Suppressor macrophage (primary cell): Measurements from ENCODE around the gene CADM2.
A peak's percentile ranks its signal among the peaks of the same experiment; 100 is the strongest.

Source experiments
- DNase-seq, 4 experiments: peaks; one replicate each; pipeline ENCODE4 v3.0.0-alpha.2; 2020 to 2022

Gene CADM2

GRCh38 chr3:85342915-85343314 is 384.1 kb downstream of the CADM2 start:
- DNase-seq = peak in 3 of 4 experiments; percentile 3 to 27 (median 15)

DNA sequence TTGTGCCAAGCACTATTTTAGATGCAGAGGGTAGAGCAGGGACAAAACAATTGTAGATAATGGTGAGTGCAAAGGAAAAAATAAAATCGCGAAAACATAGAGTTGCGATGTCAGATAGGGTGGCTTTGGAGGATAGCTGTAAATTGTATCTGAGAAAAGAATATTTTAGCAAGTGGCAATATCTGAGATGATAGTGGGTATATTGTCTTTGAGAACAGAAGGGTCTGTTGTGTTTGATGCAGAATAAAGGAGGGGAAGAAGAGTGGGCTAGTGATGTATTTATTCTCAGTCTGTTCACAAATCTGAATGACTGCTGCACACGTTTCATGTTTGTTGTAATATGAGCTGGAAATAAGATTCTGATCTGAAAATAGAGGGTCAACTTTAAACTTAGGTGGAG is 396.8 kb downstream of the CADM2 start:
- DNase-seq = no peak

DNA sequence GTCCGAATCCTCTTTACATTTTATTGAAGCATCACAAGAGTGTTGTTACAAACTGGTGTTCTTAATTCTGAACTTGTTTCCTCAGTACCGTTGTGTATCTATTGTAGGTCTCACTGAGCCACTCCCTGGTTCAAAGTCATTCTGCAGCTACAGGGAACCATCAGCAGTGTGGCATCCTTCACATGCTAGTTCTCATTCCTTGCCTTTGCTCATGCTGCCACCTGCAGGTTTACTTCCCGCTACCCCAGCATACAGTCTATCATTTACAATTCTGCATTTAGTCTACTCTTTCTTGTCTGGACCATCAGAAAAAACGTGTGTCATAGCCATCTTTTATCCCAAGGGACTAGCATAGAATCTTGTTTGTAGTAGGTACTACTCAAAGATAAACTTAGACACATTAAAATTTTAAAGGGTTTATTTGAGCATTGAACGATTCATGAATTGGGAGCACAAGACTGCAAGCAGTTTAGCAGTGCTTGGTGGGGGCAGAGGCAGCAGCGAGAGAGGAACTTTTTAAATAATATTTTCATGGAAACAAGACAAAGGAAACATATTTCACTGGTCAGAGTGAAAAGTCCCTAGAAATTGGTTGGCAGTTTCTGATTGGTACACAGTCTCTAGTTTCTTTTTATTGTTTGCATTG is 402.1 kb downstream of the CADM2 start:
- peak; percentile 4 to 29 (median 11) for DNase-seq

- DNase-seq = no peak
Measured at GRCh38 chr3:85364296-85364909, 405.6 kb downstream of the CADM2 start.

- DNase-seq = no peak
Measured at GRCh38 chr3:85370341-85370740, 411.6 kb downstream of the CADM2 start.

GRCh38 chr3:85376131-85376530 is 417.3 kb downstream of the CADM2 start:
- DNase-seq = no peak

- DNase-seq = no peak
Measured at GRCh38 chr3:85377115-85377514, 418.3 kb downstream of the CADM2 start.

GRCh38 chr3:85384372-85384771 is 425.6 kb downstream of the CADM2 start:
- DNase-seq = no peak

DNA sequence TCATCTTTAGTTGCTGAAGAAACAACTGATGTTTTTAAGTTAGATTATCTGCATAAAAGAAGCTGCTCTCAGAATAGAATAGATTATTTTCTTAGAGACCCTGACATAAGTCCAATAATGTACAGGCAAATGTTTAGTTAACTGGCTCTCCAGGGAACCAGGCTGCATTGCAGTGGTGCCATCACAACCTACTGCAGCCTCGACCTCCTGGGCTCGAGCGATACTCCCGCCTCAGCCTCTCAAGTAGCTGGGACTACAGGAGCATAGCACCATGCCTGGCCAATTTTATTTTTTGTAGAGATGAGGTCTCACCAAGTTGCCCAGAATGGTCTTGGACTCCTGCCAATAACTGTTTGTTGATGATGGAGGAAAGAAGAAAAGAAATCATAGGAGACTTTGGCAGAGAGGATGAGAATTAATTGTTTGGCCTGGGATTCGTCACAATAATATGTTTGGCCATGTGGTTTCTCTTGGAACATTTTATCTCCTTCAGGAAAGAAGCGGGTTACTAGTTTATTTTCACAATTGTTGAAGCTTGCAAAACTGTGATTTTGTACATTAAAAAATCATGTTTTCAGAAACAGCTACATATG is 429.2 kb downstream of the CADM2 start:
- no peak for DNase-seq

- DNase-seq = no peak
Measured at GRCh38 chr3:85394424-85394823, 435.6 kb downstream of the CADM2 start.

- no peak for DNase-seq
Measured at GRCh38 chr3:85397434-85397833, 438.6 kb downstream of the CADM2 start.

GRCh38 chr3:85426121-85426520 is 467.3 kb downstream of the CADM2 start:
- no peak for DNase-seq

DNA sequence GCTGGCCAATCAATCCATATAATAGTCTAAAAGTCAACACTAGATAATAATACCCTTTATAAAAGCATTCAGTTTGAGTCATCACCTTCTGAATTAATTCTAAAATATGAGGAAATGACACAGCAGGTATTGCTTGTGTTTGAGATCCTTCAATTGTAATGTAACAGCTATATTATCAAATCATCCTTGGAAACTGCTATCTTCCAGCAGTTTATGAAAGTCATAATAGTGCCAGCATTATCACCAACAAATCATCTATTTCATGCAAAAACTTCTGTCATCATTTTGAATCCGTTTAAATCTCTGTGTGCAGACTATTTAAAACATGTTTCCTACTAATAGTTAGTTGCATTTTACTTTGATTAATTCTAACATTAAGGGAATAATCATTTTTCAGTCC is 468.7 kb downstream of the CADM2 start:
- no peak for DNase-seq

- no peak for DNase-seq
Measured at GRCh38 chr3:85432081-85432480, 473.3 kb downstream of the CADM2 start.

- DNase-seq = no peak
Measured at GRCh38 chr3:85433319-85433718, 474.5 kb downstream of the CADM2 start.

DNA sequence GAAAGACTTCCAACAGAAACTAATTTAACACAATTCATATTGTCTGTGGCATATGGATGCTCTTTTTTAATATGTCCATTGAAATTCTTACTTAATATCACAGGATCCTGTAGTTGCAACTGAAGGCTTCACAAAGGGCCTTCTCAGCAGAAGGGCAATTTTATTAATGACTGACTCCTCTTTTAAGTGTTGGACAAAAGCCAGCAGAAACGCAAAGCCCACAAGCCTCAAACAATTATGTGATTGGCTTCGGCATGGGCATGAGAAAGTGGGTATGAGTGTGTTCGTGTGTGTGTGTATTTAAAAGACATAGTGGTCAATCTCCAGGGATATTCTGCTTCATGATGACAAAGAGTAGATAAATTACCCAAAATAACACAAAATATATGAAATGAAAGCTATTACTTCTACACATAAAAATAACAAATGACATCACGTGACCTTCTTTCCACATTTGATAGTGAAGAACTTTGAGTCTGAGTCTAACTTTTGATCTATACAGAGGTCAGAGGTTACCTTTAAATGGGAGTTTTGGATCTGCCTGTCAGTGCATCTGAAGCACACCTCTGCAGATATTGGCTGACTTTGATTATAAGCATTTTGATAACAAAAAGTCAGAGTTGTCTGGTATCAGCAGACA is 496.9 kb downstream of the CADM2 start:
- no peak for DNase-seq

- no peak for DNase-seq
Measured at GRCh38 chr3:85474241-85474640, 515.5 kb downstream of the CADM2 start.

DNA sequence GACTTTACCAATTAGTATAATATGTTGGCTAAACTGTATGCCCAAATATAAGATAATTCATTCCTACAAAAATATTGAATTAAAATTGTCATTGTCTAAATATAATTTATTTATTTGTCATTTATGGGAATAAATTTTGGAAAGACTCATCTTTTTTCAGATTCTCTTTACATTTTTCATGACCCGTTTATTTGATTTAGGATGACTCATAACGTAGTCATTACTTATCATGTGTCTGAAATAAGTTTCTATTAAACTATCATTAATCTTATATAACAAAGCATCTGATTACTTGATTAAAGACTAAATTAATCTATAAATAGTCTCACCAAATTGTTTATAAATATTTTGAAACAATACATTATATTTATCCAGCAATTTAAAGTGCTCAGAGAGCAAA is 516.6 kb downstream of the CADM2 start:
- DNase-seq = no peak

DNA sequence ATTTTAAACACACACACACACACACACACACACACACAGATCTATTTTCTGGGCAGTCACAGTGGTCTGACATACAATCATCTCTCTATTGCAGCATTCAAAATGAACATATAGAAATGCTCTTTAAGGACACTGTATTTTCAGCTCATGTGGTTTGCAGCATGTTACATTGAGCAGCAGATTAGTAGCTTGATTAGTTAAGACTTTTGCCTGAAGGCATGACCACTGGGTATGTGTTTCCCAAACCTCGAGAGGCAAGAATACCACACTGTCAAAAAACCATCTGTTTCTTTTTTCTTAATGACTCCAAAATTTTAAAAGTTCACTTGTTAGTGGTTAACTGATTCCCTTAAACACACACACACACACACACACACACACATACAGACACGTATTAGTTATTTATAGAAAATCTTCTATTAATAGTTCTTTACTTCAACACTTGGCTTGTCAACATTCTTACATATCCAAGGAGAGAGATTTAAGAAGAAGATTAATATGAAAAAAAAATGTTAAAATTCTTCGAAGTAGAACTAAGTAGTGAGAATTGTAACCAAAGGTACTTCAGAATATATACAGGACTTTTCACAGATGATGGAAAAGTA is 518.2 kb downstream of the CADM2 start:
- no peak for DNase-seq

- no peak for DNase-seq
Measured at GRCh38 chr3:85481411-85482212, 522.8 kb downstream of the CADM2 start.

GRCh38 chr3:85482213-85482490 is 523.4 kb downstream of the CADM2 start:
- DNase-seq = no peak

DNA sequence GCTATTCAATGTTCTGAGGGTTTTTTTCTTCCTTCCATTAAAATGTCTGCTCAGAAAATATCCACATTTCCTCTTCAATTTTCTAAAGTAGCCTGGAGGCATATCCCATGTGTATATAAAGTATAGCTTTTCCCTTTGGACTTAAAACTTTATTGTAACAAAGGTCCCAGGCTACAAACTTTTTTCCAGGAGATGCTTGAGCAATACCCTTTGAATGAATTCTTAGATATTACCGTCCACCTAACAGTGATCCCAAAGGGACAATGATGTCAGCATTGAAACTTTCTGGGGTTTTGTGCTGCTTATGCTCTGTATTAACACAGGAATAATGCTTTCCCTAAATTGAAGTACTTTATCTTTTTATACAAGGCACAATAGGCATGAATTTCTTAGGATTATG is 525.2 kb downstream of the CADM2 start:
- DNase-seq = no peak

- DNase-seq = no peak
Measured at GRCh38 chr3:85487375-85487774, 528.6 kb downstream of the CADM2 start.
